Measurements from ENCODE around the gene NR2C2.

Gene NR2C2

DNA sequence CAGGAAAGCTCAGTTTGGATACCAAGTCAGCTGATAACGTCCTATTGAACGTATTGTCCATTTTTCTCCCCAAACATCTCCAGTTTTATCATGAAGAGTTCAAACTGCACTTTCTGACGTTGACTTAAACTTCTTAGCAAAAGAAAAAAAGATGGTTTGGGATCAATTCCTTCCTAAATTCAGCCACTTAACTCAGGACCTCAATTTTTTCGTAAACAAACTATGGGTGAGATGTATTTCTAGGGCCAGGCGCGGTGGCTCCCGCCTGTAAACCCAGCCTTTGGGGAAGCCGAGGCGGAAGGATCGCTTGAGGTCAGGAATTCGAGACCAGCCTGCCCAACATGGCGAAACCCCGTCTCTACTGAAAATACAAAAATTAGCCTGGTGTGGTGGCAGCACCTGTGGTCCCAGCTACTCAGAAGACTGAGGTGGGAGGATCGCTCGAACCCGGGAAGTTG lies 118.2 kb downstream of the NR2C2 start:
- DNase-seq, result no peak

DNA sequence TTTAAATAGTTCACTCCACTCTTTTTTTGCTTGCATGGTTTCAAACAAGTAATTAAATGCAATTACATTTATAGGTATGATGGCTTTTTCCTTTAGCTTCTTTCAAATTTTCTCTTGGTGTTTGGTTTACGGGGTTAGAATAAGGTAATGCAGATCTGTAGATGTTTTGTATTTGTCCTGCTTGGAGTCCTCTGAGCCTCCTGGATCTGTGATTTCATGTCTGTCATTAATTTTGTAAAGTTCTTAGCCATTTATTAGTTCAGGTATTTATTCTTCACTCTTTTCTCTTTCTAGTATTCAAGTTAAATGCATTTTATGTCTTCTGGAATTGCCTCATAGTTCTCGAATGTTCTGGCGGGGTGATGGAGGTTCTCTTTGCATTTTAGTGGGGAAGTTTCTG lies 119.1 kb downstream of the NR2C2 start:
- DNase-seq, result no peak

GRCh38 chr3:15069441-15069840 lies 122.1 kb downstream of the NR2C2 start:
- no peak for DNase-seq

DNA sequence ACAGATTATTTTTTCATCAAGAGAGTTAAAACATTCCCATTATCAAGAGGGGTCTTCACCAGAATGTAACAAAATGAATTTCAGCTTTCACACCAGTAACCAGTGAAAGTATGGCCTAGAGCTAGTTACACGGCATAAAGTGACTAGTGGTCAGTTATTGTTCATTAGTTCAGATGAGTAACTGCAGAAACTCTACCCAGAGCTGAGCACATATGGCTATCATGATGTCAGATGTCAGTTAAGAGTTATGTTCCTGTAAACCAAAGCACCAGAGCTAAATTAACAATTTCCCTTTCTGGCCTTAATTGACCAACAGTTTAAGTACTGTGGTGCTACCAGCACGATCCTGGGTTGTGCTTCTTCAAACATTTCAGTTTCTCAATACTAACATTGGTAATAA lies 124.3 kb downstream of the NR2C2 start:
- no peak for DNase-seq

- no peak for DNase-seq
Measured at GRCh38 chr3:15074500-15074899, 127.1 kb downstream of the NR2C2 start.

DNA sequence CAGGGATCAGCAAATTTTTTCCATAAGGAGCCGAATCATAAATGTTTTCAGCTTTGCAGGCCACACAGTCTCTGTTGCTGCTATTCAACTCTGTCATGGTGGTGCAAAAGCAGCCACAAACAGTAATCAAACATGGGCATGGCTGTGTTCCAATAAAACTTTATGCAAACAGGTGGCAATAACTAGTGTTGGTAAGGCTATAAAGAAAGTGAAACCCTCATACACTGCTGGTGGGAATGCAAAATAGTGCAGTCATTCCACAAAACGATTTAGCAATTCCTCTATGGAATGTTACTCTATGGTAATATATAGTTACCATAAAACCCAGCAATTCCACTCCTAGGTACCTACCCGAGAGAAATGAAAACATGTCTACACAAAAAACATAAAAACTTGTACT lies 131.7 kb downstream of the NR2C2 start:
- no peak for DNase-seq

DNA sequence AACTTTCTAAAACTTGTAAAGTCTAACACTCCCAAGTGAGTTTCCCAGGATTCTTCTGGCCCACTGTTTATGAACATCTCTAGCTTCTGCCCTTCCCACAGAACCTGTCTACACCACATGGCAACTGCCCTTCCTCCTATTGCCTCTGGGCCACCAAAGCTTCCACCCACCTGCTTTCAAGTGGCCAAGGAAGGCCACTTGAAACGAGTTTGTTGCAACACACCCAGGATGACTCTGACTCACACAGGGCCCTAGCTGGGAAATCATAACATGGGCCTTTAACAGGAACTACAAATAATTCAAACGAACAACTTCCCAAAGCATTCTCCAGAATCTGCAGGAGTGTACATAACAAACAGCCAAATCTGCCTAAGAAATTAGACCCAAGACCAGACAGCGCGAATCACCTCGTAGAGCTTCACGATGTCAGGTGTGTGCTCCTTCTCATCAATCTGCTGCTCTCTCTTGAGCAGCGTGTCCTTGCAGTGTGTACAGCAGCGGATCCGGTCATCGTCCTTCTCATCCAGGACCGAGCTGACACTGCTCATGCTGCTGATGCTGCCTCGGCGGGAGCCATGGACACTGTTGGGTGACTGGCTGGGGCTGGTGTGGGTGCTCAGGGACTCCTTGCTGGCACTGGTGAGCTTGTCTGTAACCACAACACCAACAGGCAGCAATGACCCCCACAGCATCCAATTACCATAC lies 134.7 kb downstream of the NR2C2 start:
- no peak for DNase-seq

GRCh38 chr3:15083252-15083651 lies 135.9 kb downstream of the NR2C2 start:
- no peak for DNase-seq

- no peak for DNase-seq
Measured at GRCh38 chr3:15086263-15086662, 138.9 kb downstream of the NR2C2 start.

- DNase-seq, result no peak
Measured at GRCh38 chr3:15086699-15087098, 139.3 kb downstream of the NR2C2 start.

GRCh38 chr3:15089201-15089600 lies 141.8 kb downstream of the NR2C2 start:
- DNase-seq, result no peak

DNA sequence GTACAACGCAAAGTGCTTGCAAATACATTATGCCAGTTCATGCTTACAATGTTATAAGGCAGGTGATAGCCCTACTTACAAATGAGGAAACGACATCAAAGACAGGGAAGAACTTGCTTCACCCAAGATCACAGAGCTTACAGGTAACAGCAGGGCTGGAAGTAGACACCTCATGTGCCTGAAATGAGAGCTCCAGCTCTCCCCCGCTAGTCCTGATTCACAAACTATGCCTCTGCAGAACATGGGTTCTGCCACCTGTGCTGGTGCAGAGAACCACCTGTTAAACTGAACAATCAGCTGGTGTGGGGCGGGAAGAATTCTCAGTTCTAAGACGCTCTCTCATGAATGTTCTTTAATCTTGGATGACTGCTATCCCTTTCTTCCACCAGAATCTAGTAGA lies 144.2 kb downstream of the NR2C2 start:
- no peak for DNase-seq

GRCh38 chr3:15092686-15093085 lies 145.3 kb downstream of the NR2C2 start:
- no peak for DNase-seq

- DNase-seq, result no peak
Measured at GRCh38 chr3:15094187-15094875, 146.9 kb downstream of the NR2C2 start.

- DNase-seq, result no peak
Measured at GRCh38 chr3:15096046-15096445, 148.7 kb downstream of the NR2C2 start.

GRCh38 chr3:15097891-15098290 lies 150.5 kb downstream of the NR2C2 start:
- DNase-seq, result no peak
